ENCODE measurements around the gene GP1BB. TPM values are rescaled to one million over a fixed set of nuclear protein-coding genes. Genes with fewer than 3 reads are reported as not detected.

The GP1BB gene
- total RNA-seq, 2 donors from 2014 or later = not detected

DNA sequence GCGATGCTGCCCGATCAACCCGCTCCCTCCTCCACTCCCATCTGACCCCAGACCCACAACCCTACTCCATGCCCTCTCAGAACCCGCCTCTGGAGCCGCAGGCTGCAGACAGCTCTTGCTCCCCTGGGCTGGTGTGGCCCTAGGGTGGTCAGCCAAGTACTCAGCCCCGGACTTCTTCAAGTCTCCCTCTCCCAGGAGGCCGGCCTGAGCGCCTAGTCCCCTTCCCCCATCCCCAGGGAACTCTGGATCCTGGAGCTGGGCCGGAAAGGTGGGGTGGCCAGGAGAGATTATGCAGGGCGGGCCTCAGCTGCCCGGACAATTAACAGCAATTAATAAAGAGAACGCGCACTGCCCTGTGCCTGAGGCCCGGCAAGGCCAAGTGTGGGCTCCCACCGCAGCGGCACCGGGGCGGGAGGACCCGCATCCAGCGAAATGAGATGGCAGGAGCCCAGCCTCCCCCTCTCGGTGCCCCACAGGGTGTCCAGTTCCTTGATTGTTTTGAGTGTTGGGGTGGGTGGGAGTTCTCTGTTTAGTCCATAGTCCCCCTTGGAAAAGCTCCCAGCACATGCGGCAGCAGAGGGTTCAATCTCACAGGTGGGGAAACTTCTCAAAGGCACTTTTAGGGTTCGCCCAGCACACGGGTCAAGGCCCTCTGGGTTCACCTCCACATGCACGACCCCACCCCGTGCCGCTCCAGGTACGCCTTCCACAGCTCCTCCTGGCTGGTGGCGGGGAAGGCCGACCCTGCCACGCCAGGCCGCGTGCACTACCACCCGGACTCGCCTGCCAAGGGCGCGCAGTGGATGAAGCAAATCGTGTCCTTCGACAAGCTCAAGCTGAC lies 40.3 kb downstream of the GP1BB start:
- Mint-ChIP-seq H3K27ac (no peak overlapping the region), H3K9me3 (no peaks in the 10 kb centered on the region), H3K36me3 (peaks cover 10 to 11% of the 10 kb centered on the region in 2 donors)
- no peak for DNase-seq (ENCODE audit: low spot score in 2 of 2)
- ATAC-seq = no peak

DNA sequence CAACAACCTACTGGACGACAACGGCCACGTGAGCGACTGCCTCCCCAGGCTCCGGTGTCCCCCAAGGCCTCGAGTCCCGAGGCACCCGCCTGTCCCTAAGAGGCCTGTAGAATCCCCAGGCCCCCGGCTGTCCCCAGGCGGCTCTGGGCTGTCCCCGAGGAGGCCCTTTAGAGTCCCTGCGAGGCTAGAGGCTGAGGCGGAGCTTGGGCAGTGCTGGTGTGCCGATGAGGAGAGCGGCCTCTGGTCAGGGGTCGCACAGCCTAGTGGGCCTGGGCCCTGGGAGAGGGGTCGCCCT lies 40.9 kb downstream of the GP1BB start:
- Mint-ChIP-seq H3K36me3 (peaks cover 11 to 12% of the 10 kb centered on the region in 2 donors), H3K27ac (no peak overlapping the region), H3K9me3 (no peaks in the 10 kb centered on the region)
- ATAC-seq = no peak
- DNase-seq (ENCODE audit: low spot score in 2 of 2) = no peak

DNA sequence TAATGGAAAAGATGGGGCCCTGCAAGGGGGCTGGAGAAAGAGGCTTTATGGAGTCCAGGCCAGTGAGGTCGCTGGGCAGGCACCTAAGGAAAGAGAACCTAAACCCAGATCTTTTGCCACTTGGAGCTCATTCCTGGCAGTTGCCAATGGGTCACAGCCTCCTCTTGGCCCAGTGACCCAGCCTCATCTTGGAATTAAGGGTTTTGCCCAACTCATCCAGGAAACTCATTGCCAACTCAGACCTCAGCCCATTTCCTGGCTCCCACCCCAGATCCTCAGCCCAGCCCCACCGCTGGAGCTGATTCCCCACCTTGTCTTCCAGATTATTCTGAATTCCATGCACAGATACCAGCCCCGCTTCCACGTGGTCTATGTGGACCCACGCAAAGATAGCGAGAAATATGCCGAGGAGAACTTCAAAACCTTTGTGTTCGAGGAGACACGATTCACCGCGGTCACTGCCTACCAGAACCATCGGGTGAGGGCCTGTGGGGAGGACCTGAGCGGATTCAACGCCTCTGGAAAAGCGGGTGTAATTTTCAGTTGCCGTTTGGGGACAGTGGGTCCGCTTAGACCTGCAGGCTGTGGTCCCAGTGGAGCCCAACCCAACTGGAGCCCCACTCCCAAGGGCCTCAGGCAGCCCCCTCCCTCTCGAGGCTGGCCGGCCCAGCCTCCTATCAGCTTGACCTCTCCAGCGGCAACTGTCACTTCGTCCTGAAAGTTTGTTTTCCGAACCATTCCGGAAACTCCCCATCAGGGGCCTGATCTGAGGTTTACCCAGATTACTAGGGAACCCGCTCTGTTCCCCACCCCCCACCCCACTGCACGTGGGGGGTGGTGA lies 41.5 kb downstream of the GP1BB start:
- no peaks in the 10 kb centered on the region for H3K9me3 Mint-ChIP-seq
- no peak overlapping the region for H3K27ac Mint-ChIP-seq
- ATAC-seq (no peak), DNase-seq (ENCODE audit: low spot score in 2 of 2) (no peak)
- H3K36me3 Mint-ChIP-seq = peaks cover 7 to 11% of the 10 kb centered on the region in 2 donors

DNA sequence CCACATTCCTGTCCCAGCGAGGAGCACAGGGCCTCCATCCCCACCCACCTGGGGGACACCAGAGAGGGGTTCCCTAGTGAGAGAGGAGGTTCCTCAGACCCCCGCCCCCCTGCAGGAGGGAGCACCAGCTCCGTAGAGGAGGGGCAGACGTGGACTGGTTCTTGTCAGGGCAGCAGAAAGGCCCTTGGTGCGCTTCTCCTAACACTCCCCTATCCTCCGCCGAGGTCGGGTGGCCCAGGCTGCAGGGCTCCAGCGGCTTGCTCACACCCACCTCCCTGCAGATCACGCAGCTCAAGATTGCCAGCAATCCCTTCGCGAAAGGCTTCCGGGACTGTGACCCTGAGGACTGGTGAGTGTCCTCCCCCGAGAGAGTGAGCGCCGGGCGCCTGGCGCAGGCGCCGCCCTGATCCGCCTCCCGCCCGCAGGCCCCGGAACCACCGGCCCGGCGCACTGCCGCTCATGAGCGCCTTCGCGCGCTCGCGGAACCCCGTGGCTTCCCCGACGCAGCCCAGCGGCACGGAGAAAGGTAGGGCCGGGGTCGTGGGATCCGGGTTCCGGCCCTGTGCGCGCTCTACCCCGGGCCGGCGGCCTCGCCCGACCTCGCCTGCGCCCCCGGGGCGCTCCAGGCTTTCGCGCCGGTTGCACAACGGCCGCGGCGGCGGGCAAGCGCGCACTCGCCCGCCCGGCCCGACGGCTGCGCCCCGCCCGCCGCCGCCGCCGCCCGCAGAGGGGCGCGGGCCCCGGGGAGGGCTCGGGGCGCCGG lies 42.3 kb downstream of the GP1BB start:
- DNase-seq (ENCODE audit: low spot score in 2 of 2) (no peak), ATAC-seq (peak; percentile 8 to 23)
- no peaks in the 10 kb centered on the region for H3K9me3 Mint-ChIP-seq
- H3K27ac Mint-ChIP-seq = no peak overlapping the region
- H3K36me3 Mint-ChIP-seq = peaks cover 0 to 5% of the 10 kb centered on the region in 2 donors

DNA sequence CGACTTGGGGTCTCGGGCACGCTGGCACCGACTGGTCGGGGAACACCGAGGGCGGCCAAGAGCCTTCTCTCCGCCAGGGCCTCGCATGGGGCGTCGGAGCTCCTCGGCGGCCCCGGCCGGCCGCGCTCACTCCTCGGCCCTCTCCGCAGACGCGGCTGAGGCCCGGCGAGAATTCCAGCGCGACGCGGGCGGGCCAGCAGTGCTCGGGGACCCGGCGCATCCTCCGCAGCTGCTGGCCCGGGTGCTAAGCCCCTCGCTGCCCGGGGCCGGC lies 42.8 kb downstream of the GP1BB start:
- Mint-ChIP-seq H3K36me3 (peaks cover 0 to 5% of the 10 kb centered on the region in 2 donors), H3K27ac (no peak overlapping the region), H3K9me3 (no peaks in the 10 kb centered on the region)
- DNase-seq (ENCODE audit: low spot score in 2 of 2) (no peak), ATAC-seq (no peak)

DNA sequence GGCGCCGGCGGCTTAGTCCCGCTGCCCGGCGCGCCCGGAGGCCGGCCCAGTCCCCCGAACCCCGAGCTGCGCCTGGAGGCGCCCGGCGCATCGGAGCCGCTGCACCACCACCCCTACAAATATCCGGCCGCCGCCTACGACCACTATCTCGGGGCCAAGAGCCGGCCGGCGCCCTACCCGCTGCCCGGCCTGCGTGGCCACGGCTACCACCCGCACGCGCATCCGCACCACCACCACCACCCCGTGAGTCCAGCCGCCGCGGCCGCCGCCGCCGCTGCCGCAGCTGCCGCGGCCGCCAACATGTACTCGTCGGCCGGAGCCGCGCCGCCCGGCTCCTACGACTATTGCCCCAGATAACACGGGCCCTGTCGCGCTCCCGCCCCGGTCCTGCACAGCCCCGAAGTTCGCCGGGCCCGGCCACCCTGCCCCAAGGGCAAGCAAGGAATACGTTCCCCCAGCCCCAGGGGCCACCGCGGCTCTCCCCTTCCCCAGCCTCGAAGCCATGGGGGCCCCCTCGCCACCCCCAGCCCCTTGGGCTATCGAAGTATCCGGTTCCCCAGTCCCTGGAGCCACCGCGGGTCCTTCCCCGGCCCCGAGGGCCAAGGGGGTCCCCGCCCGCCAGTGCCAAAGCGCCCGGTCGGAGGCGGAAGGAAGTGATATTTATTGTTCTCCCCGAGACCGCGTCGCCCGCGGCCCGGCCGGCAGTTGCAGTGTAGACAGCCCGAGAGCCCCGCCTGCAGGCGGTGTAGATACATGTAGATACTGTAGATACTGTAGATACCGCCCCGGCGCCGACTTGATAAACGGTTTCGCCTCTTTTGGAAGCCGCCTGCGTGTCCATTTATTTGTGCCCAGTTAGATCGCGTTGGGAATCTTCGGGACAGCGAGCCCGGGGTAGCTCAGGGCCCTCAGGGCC lies 43.4 kb downstream of the GP1BB start:
- no peaks in the 10 kb centered on the region for H3K9me3 Mint-ChIP-seq
- H3K36me3 Mint-ChIP-seq = peaks cover 0 to 5% of the 10 kb centered on the region in 2 donors
- ATAC-seq (peak; percentile 63 to 82), DNase-seq (ENCODE audit: low spot score in 2 of 2) (peak in 1 of 2 donors; percentile 60)
- H3K27ac Mint-ChIP-seq = no peak overlapping the region

DNA sequence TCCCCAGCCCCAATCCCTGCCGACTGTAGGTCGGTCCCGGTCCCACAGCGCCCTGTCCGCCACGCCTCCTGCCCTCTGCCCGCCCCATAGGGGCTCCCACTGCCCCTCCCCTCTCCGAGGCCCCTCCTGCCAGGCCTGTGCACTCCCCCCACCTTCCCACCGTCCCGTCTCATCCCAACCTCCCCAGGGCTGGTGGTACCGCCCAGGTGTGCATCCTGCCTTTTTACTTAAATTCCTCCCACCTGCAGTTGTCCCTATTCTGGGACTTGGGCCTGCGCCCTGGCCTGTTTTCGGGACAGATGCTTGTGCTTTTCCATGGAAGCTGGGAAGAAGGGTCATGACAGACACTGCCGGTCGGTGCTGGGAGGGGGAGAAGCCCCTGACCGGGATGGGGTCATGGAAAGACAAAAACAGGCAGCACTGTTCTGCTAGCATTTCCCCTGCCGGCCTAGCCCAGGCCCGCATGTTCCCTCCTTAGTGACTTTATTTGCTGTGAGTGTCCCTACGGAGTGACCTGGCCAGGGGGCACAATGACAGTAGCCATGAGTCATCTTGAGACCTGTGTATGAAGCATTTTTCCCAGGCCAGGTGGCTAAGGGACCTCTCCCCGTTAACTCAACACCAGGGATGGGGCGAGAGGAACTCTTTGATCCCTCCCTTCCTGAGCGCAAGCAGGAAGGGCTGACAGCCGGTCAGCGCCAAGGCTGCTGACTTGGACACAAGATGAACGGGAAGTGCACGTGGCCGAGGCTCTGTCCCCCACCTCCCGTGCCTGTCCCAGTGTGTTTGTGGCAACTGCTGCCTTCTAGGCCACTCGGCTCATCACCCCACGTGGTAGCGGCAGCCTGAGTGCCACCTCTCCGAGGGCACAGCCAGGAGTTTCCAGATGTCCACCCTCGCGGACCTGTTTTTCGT lies 44.3 kb downstream of the GP1BB start:
- Mint-ChIP-seq H3K36me3 (peaks cover 0 to 5% of the 10 kb centered on the region in 2 donors), H3K27ac (no peak overlapping the region), H3K9me3 (no peaks in the 10 kb centered on the region)
- ATAC-seq (peak; percentile 23 to 72), DNase-seq (ENCODE audit: low spot score in 2 of 2) (no peak)

DNA sequence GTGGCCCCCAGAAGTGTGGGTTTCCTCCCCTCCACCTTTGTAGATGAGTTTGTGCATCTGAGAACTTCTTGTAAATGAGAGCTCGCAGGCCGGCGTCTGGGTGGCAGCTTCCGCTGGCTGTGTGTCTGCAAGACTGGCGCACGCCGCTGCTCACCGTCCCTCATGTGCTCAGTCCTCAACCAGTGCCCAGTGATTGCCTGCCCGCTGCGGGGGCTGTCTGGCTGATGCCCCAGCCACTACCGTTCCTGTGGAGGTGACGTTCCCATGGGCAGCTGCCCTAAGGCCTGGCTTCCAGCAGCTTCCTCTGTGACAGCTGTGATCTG lies 46.0 kb downstream of the GP1BB start:
- ATAC-seq (no peak), DNase-seq (ENCODE audit: low spot score in 2 of 2) (no peak)
- no peaks in the 10 kb centered on the region for H3K9me3 Mint-ChIP-seq
- H3K27ac Mint-ChIP-seq = no peak overlapping the region
- H3K36me3 Mint-ChIP-seq = peaks cover 0 to 5% of the 10 kb centered on the region in 2 donors

DNA sequence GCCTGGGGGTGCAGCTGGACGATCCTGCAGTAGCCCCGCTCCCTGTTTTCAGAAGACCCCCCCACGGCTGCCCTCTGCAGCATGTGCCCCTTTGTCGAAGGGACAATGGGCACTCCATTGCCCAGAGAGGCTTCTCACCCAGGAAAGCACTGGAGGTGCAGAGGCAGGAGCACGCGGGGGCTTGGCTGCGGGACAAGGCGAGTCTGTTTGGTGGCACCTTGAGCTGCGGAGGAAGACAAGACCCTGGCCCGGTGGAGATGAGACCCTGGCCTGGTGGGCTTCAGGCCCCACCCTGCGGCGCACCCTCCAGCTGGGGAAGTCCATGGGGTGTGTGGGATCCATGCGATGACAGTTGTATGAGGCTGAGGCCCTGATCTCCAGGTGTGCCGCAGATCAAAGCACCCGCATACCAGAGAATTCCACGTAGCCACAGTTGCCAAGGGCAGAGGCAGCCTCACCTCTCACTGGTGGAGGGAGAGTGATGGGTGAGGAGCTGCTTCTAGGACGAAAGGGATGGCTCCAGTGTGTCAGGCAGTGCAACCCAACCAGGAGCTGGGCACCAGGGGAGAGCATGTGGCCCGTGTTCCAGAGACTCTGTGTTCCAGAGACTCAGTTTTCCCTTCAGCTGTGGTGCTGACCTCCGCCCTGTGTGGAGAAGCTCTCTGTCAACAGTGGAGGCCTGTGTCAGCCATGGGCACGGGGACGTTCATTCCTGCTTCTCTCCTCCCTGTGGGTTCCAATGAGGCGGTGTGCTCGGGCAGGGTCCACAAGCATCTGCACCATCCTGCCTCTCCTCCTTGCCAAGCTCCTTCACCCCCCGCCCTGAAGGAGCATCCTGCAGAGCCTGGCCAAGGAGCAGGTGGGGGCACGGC lies 47.2 kb downstream of the GP1BB start:
- no peak overlapping the region for H3K27ac Mint-ChIP-seq
- no peak for DNase-seq (ENCODE audit: low spot score in 2 of 2)
- H3K9me3 Mint-ChIP-seq = no peaks in the 10 kb centered on the region
- peaks cover 0 to 5% of the 10 kb centered on the region in 2 donors for H3K36me3 Mint-ChIP-seq
- ATAC-seq = no peak

DNA sequence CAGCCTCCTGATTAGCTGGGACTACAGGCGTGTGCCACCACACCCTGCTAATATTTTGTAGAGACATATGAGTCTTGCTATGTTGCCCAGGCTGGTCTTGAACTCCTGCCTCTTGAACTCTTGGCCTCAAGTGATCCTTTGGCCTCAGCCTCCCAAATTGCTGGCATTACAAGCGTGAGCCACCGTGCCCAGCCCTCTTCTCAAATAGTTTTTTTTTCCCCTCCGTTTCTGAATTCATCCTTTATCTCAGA lies 49.0 kb downstream of the GP1BB start:
- no peak for ATAC-seq

DNA sequence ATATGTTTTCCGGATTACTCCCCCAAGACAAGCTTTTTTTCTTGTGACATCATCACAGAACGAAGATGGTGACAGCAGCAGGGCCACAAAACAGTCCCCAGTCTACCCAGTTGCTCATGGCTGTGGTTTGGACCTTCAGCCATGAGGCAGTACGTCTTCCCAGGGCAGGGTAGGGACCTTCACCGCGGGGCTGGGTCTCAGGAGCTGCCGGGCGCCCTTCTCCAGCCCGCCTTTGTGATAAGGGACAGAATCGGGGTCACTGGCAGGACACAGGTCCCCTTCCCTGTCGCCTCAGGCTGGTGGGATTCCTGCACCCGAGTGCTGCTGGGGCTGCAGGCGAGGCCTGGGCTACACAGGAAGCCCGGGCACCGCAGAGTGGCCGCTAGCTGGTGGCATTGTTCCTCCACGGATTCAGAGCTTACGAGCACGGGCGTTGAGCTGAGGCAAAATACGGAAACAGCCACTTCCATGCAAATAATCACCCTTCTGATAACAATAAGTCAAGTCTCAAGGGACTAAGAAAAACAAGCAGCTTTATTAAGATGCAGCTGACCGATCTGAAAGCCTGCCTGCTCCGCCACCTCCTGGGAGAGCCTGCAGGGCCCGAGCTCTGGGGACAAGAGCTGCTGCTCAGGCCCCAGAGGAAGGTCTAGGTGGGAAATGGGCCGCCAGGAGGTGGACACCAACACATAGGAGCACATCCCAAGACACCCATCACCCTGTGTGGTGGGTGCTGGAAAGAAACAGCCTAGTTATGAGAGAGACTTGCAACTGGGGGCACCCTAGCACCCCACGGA lies 49.5 kb downstream of the GP1BB start:
- Mint-ChIP-seq H3K36me3 (peaks cover 0 to 5% of the 10 kb centered on the region in 2 donors), H3K9me3 (no peaks in the 10 kb centered on the region), H3K27ac (no peak overlapping the region)
- DNase-seq (ENCODE audit: low spot score in 2 of 2) (no peak), ATAC-seq (no peak)

More for the DNA sequence above, 49.0 kb downstream of the GP1BB start:
- no peak overlapping the region for H3K27ac Mint-ChIP-seq
- H3K9me3 Mint-ChIP-seq = no peaks in the 10 kb centered on the region
- H3K36me3 Mint-ChIP-seq = peaks cover 0 to 5% of the 10 kb centered on the region in 2 donors
- no peak for DNase-seq (ENCODE audit: low spot score in 2 of 2)

DNA sequence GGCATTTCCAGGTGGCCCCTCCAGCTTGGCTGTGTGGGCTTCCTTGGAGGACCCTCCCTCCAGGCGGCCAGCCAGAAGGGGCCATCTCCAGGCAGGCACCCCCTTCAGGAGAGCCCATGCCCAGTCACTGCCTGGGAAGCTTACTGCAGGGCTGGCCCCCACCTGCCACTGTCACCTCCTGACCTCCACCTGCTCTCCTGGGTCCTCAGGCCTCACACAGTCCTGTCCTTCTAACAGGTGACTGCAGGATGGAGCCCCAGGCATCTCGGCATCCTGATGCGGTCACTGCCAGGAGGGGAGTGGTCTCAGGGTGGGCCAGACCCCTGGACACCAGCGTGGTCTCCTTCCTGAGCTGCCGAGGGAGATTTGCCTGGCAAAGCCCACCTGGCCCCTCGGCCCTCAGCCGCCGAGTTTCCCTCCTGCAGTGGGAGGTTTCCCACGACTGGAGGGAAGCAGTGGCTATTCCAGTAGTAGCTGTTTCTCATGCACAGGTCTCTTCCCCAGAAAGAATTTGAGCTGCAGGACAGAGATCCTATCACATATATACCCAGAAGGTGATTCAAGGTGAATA lies 50.2 kb downstream of the GP1BB start:
- H3K9me3 Mint-ChIP-seq = no peaks in the 10 kb centered on the region
- ATAC-seq = no peak
- DNase-seq (ENCODE audit: low spot score in 2 of 2) = no peak
- peaks cover 0 to 5% of the 10 kb centered on the region in 2 donors for H3K36me3 Mint-ChIP-seq
- H3K27ac Mint-ChIP-seq = no peak overlapping the region
